SU-DHL-6 (cell line): Measurements from ENCODE around the gene IQGAP3.

Experiments
- H2AFZ ChIP-seq: fragments of 200-600 bp; sonication (generic); 2 replicates; pipeline ENCODE4 v1.6.1; 2014; ENCODE audit warnings: low read depth, mild to moderate bottlenecking, moderate library complexity, mixed read lengths, antibody characterized with exemption, low read length; ENCODE audit not compliant: severe bottlenecking
- H3F3A ChIP-seq: fragments of 200-600 bp; shearing (Covaris generic); 2 replicates; pipeline ENCODE4 v1.6.0; 2016; ENCODE audit warnings: antibody characterized with exemption, mild to moderate bottlenecking; ENCODE audit not compliant: insufficient read depth
- H3K27ac ChIP-seq: fragments of 200-600 bp; sonication (generic); 2 replicates; pipeline ENCODE4 v1.5.1; 2016; ENCODE audit warnings: low read depth, mild to moderate bottlenecking, low read length, moderate library complexity, mixed read lengths
- H3K27me3 ChIP-seq: fragments of 200-600 bp; sonication (generic), shearing (Covaris generic); 2 replicates; pipeline ENCODE4 v1.6.0; 2014; ENCODE audit warnings: mild to moderate bottlenecking, low read length
- H3K36me3 ChIP-seq: fragments of 200-600 bp; sonication (generic); 2 replicates; pipeline ENCODE4 v1.6.1; 2014; ENCODE audit warnings: mild to moderate bottlenecking, low read length, mixed read lengths
- H3K4me2 ChIP-seq: fragments of 300-600, 200-600 bp; shearing (Covaris generic), sonication (generic); 2 replicates; pipeline ENCODE4 v1.6.0; 2014; ENCODE audit warnings: low read length, low read depth, mild to moderate bottlenecking; ENCODE audit not compliant: poor library complexity, severe bottlenecking
- H3K4me3 ChIP-seq: fragments of 200-600 bp; sonication (generic); 2 replicates; pipeline ENCODE4 v1.5.1; 2014; ENCODE audit warnings: antibody characterized with exemption, low read length, mild to moderate bottlenecking, mixed read lengths; ENCODE audit not compliant: insufficient read depth, poor library complexity, severe bottlenecking
- H3K79me2 ChIP-seq: fragments of 200-600 bp; sonication (generic); 2 replicates; pipeline ENCODE4 v1.6.1; 2014; ENCODE audit warnings: mild to moderate bottlenecking, low read length, moderate library complexity; ENCODE audit not compliant: insufficient read depth
- H3K9ac ChIP-seq: fragments of 200-600 bp; sonication (generic); 2 replicates; pipeline ENCODE4 v1.7.0; 2014; ENCODE audit warnings: mild to moderate bottlenecking, low read length
- H3K9me2 ChIP-seq: fragments of 200-600 bp; sonication (generic); replicated peaks from 2 replicates; pipeline ENCODE4 v1.6.1; 2014; ENCODE audit warnings: low read length; ENCODE audit not compliant: insufficient read depth
- H3K9me3 ChIP-seq: fragments of 200-600 bp; sonication (generic); 2 replicates; pipeline ENCODE4 v1.6.1; 2014; ENCODE audit warnings: low read length, mixed read lengths; ENCODE audit not compliant: insufficient read depth
- H4K20me1 ChIP-seq: fragments of 200-600 bp; sonication (generic); 2 replicates; pipeline ENCODE4 v1.6.1; 2014; ENCODE audit warnings: low read depth, mild to moderate bottlenecking, antibody characterized with exemption, low read length, moderate library complexity, mixed read lengths
- CTCF ChIP-seq: fragments of 200-600 bp; sonication (generic); IDR thresholded peaks from one replicate; pipeline ENCODE4 v1.5.1; 2017; ENCODE audit warnings: antibody characterized with exemption, mild to moderate bottlenecking, low read length, moderate library complexity; ENCODE audit not compliant: insufficient read depth, poor library complexity, severe bottlenecking
- EZH2phosphoT487 ChIP-seq: fragments of 200-600 bp; sonication (generic), shearing (Covaris generic); conservative IDR thresholded peaks from 2 replicates; pipeline ENCODE4 v1.6.1; 2018; ENCODE audit warnings: mild to moderate bottlenecking, antibody characterized with exemption, low read length, moderate library complexity, mixed read lengths

The IQGAP3 gene

GRCh38 chr1:156560585-156561163 lies 11.7 kb downstream of the IQGAP3 start:
- no peaks in the 10 kb centered on the region for H3F3A ChIP-seq
- H3K9me2 ChIP-seq = no peaks in the 10 kb centered on the region
- no peak overlapping the region for H3K9ac ChIP-seq
- H3K4me3 ChIP-seq = no peak overlapping the region
- H3K79me2 ChIP-seq = no peaks in the 10 kb centered on the region
- H4K20me1 ChIP-seq = no peaks in the 10 kb centered on the region
- H3K36me3 ChIP-seq = no peaks in the 10 kb centered on the region
- no peaks in the 10 kb centered on the region for H3K27me3 ChIP-seq
- H3K4me2 ChIP-seq = no peak overlapping the region
- no peak overlapping the region for H2AFZ ChIP-seq
- TF ChIP-seq CTCF = no peak
- no peak for TF ChIP-seq EZH2phosphoT487
- no peak overlapping the region for H3K27ac ChIP-seq
- H3K9me3 ChIP-seq = no peaks in the 10 kb centered on the region

- Histone ChIP-seq H3K79me2 (no peaks in the 10 kb centered on the region), H3K36me3 (no peaks in the 10 kb centered on the region), H3K9me3 (no peaks in the 10 kb centered on the region), H3K27ac (no peak overlapping the region), H3K4me2 (no peak overlapping the region), H2AFZ (no peak overlapping the region), H3K4me3 (no peak overlapping the region), H3K27me3 (no peaks in the 10 kb centered on the region), H4K20me1 (no peaks in the 10 kb centered on the region), H3K9ac (no peak overlapping the region), H3K9me2 (no peaks in the 10 kb centered on the region), H3F3A (no peaks in the 10 kb centered on the region)
- no peak for TF ChIP-seq EZH2phosphoT487
- TF ChIP-seq CTCF = no peak
These were observed 12.5 kb downstream of the IQGAP3 start for GRCh38 chr1:156559797-156560385.

- no peaks in the 10 kb centered on the region for H4K20me1 ChIP-seq
- H3K4me3 ChIP-seq = no peak overlapping the region
- TF ChIP-seq EZH2phosphoT487 (no peak), CTCF (no peak)
- no peak overlapping the region for H3K4me2 ChIP-seq
- H2AFZ ChIP-seq = no peak overlapping the region
- H3K9me2 ChIP-seq = no peaks in the 10 kb centered on the region
- no peaks in the 10 kb centered on the region for H3F3A ChIP-seq
- H3K9me3 ChIP-seq = no peaks in the 10 kb centered on the region
- H3K9ac ChIP-seq = no peak overlapping the region
- no peaks in the 10 kb centered on the region for H3K27me3 ChIP-seq
- H3K79me2 ChIP-seq = no peaks in the 10 kb centered on the region
- no peak overlapping the region for H3K27ac ChIP-seq
- no peaks in the 10 kb centered on the region for H3K36me3 ChIP-seq
These were observed 13.1 kb downstream of the IQGAP3 start for GRCh38 chr1:156559086-156559796.
